Esophagus squamous epithelium (tissue), 4 donors: ENCODE measurements around the gene RBP3.

Experiments
- CTCF ChIP-seq, 6 experiments: fragments of 450-650 bp in 4 of 6; fragments of 200-600 bp in 2 of 6; sonication (generic) in 2 of 6; IDR thresholded peaks; one replicate each; pipeline ENCODE4 v1.5.1; 2016 to 2019; ENCODE audit warnings: antibody characterized with exemption in 6 of 6, mild to moderate bottlenecking in 4 of 6, moderate library complexity in 4 of 6
- POLR2A ChIP-seq, 4 donors: fragments of 450-650 bp; IDR thresholded peaks; one replicate each; pipeline ENCODE4 v1.6.1; 2017; ENCODE audit warnings: antibody characterized with exemption in 4 of 4, mild to moderate bottlenecking in 4 of 4, moderate library complexity in 3 of 4

DNA sequence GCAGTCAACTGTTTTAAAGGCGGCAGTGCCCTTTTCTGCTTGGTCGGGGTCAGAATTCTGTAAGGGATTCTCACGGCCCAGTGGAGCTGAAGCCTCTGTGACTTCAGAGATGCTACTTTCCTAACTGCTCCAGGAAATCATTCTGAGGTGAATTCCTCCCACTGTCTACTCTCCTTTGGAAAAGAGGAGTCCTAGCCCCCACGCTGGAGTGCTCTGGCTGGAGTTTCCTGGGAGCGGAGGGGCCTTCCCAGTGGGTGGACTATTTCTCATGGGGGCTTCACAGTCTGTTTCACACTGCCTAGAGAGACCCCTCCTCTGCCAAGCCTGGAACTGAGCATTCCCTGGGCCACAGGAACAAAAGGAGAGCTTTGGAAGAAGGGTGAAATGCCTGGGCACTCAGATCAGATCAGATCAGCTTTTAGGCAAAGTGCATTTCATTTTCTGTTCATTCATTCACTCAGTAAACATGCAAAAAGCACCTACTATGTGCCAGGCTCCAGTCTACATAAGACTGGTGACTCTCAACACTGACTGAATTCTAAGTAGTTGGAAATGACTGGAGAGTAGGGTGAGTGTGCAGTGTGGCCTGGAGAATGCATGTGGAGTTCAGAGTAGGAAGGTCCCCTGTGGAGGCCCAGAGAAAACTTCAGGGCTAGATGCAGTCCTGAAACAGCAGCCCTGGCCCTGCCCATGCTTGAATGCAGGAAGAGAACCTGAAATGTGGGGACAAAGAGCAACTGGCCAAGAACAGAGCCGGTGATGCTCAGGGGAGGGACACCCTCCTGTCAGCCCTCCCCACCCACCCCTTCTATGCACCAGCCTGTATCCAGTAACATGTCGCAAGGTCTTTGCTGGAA, 23.7 kb downstream of the RBP3 start:
- no peak for TF ChIP-seq CTCF (IDR thresholded peaks at IDR 0.05)
- no peak for TF ChIP-seq POLR2A (IDR thresholded peaks at IDR 0.05)
